Urothelium cell line (cell line): ENCODE measurements around the gene ACD.

ENCODE experiments used
- DNase-seq: peaks from one replicate; pipeline ENCODE4 v3.0.0; 2011; ENCODE audit warnings: low spot score, mixed read lengths
- FAIRE-seq: peaks from 2 replicates; lab custom pipeline; 2011; peaks lifted over from hg19 to GRCh38; lab: Jason Lieb, UNC

The ACD gene

DNA sequence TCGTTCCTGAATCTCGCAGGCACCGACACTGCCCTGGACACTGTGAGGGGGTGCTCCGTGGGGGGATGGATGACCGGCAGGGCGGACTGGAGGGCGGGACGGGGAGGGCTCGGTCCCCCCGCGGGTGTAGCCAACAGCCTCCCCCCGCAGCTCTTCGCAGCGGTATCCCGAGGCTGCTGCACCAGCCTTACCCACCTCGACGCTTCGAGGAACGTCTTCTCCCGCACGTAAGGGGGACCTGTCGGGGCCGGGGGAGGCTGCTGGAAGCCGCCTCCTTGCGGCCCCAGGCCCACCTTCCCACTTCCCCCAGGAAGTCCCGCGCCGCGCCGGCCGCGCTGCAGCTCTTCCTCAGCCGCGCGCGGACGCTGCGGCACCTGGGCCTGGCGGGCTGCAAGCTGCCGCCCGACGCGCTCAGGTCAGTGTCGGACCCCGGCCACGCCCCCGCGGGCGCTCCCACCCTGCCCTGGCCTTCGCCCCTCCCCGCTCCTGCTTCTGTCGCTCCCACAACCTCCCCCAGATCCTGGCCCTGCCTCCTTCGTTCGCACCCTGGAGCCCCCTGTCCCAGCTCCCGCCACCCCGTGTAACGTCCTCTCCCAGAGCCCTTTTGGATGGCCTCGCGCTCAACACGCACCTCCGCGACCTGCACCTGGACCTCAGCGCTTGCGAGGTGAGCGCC lies 11.8 kb downstream of the ACD start:
- FAIRE-seq (no peak), DNase-seq (no peak)

DNA sequence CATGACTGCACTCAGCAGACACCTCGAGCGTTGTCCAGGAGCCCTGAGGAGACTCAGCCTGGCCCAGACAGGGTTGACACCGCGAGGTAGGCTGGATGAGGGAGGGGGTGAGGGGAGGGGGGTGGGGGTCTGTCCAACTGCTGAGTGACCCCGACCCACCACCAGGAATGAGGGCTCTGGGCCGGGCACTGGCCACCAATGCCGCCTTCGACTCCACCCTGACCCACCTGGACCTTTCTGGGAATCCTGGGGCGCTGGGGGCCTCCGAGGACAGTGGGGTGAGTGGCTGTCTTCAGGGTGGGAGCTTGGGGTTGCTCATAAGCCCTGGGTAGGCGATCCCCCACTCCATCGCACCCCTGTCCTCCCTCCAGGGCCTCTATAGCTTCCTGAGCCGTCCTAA lies 12.4 kb downstream of the ACD start:
- no peak for DNase-seq
- no peak for FAIRE-seq

DNA sequence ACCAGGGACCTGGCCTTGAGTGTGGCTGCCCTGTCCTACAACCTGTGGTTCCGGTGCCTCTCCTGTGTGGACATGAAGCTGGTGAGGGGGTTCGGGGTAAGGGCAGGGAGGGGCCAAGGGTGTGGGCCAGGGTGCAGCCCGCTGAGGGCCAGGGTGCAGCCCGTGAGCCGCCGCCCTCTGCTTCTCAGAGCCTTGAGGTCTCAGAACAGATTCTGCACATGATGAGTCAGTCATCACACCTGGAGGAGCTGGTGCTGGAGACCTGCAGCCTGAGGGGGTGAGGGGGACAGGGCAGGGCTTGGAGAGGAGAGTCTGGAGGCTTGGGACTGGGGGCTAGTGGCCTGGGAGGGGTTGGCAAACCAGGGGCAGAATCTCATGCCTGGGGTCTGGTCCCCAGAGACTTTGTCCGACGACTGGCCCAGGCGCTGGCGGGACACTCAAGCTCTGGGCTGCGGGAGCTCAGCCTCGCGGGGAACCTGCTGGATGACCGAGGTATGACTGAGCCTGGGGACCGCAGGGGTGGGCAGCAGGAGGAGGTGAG lies 12.9 kb downstream of the ACD start:
- DNase-seq (no peak), FAIRE-seq (no peak)

DNA sequence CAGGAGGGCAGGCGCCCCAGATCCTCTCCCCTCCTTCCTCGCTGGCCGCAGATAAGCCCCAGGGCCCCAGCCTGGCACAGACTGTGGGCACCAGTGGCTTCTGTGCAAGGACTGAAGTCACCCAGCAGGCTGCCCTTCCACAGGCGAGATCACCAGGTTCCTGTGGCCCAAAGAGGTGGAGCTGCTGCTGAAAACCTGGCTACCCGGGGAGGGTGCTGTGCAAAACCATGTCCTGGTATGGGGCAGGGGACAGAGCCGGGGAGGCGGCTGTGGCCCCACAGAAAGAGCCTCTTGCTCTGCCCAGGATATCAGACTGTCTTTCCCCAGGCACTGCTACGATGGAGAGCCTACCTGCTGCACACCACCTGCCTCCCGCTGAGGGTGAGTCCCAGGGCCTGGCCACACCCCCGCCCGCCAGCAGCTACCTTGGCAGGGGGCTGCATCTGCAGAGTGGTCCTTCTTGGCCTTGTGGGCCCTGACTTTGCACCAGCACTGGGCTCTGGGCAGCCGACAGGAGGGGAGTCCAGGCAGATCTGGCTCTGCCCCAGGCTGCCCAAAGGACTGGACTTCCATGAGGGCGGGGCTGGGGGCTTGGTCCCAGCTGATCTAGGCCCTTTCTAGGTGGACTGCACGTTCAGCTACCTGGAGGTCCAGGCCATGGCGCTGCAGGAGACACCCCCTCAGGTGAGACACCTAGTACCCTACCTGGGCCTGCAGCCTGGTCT lies 14.5 kb downstream of the ACD start:
- no peak for FAIRE-seq
- DNase-seq, result no peak

DNA sequence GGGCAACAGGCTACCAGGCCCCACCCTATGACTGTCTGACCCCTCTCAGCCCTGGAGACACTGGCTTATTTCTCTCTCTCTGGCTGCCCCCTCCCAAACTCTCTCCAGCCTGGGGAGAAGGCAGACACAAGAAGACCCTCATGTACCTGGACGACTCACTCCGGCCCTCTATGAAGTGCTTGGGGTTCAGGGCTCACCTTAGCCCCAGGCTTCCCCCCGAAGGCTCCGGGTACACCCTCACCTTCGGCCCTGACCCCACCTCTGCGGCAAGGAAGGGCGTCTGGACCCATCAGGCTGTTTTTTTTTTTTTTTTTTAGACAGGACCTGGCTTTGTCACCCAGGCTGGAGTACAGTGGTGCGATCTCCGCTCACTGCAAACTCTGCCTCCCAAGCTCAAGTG lies 16.0 kb downstream of the ACD start:
- no peak for FAIRE-seq
- DNase-seq, result no peak

DNA sequence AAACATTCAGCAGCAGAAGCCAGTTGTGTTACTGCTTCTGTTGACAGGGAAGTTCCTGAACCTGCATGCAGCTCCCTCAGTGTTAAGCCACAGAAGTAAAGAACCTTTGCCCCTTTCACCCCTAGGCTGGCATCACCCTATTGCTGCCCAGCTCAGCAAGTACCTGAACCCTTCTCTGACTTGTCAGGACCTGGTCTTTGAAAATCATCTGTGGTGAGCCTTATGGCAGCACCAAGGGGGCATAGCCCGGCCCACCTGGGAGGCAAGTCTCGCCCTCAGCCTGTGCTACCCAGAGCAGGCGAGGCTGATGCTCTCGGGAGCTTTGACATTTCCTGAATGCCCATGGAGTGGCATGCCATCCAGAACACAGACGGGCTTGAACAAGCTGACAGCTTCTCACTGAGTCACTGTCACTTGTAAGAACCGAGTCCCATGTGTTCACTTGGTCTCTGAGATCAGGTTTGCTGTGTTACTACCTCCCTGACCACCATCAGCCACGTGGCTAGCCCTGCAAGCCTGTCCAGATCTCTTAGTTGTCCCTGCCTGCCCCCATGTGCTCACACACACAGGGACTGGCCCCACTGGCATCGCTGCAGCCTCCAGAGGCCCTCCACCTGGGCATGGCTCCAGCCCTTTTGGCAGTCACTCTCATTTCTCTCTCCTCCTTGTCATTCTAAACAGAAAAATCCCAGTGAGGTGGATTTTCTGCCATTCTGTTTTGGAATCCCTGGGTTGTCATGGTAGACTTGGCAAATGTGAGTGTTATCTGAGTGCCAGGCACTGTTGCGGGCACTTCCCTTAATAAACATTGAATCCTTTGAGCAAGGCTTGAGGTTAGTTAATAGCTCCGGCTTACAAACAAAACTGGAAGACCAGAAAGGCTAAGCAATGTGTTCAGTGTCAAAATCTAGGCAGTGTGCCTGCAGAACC lies 18.0 kb downstream of the ACD start:
- FAIRE-seq (no peak), DNase-seq (no peak)

DNA sequence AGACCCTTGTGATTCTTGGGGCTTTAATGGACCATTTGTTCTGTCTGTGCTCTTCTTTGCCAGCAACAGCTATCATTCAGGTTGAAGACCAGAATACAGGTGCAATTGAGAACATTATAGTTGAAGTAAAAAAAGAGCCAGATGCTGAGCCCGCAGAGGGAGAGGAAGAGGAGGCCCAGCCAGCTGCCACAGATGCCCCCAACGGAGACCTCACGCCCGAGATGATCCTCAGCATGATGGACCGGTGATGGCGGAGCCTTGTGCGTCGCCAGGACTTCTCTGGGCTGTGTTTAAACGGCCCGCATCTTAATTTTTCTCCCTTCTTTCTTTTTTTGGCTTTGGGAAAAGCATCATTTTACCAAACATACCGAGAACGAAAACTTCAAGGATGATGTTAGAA lies 22.4 kb downstream of the ACD start:
- DNase-seq (no peak), FAIRE-seq (no peak)

DNA sequence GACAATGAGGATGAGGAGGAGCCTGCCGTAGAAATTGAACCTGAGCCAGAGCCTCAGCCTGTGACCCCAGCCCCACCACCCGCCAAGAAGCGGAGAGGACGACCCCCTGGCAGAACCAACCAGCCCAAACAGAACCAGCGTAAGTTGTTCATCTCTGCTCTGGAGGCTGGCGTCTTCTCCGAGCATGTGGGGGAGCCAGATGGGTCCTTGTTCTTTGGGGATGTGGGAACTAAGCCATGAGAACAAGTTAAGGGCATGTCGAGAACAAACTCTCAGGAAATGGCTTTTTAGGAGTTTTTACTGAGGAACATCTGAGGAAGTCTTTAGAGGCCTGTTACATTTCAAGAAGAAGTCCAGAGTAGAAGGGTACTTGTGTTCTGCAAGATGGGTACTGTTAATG lies 23.3 kb downstream of the ACD start:
- DNase-seq, result no peak
- no peak for FAIRE-seq

DNA sequence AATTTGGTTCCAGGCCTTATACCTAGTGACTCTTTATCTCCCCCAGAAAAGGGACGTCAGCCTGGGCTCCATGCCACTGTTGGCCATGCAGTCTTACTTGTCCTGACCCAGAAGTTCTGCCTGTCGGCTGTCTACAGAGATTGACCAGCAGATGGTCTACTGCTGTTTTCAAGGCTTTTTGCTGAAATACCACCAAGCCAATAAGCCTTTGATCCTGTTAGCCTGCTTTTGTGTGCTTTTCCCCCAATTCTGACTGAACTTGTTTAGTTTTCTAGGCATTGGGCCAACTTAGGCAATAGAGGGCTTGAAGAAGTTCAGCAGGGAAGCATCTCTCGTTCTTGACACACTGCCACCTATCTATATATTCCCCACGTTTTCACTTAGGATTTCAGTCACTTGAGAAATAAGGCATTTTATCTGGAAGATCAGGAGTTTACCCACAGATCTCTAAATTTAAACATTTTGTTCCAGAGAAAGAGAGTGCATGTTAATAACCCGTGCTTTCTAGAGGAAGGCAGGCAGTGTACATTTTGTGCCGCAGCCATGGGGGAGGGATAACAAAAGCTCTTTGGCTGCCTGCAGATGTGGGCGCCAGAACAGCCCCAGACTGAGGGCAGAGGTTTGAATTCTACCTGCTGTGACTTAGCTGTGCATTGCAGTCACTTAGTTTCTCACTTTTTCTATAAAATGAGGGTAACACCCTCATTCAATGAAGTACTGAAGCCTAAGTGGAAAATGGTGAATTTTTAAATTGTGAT lies 27.5 kb downstream of the ACD start:
- DNase-seq (no peak), FAIRE-seq (no peak)

DNA sequence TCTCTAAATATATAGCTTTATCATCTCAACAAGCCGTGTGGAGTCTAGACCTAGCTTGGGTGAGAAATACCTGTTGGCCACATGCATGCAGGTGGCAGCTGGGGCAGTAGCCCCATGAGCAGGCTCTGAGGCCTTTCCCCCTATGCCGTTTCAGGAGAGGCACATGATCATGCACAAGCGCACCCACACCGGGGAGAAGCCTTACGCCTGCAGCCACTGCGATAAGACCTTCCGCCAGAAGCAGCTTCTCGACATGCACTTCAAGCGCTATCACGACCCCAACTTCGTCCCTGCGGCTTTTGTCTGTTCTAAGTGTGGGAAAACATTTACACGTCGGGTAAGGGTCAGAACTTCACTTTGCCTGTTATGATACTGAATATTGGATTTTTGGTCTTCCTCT lies 31.8 kb downstream of the ACD start:
- FAIRE-seq (no peak), DNase-seq (no peak)

DNA sequence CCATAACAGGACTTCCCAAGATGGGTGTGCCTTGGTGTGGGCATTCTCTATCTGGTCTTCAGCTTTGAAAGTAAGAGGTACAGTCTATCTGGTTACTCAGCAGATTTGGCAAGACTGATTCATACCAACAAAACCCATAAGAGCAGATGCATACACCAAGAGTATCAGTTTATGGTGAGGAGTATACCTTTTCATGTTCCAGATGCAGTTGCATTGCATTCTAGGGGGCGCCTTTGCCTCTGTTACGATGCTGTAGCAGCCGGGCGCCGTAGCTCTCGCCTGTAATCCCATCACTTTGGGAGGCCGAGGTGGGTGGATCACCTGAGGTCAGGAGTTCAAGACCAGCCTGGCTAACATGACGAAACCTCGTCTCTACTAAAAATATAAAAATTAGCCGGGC lies 46.3 kb downstream of the ACD start:
- DNase-seq, result no peak
- no peak for FAIRE-seq

DNA sequence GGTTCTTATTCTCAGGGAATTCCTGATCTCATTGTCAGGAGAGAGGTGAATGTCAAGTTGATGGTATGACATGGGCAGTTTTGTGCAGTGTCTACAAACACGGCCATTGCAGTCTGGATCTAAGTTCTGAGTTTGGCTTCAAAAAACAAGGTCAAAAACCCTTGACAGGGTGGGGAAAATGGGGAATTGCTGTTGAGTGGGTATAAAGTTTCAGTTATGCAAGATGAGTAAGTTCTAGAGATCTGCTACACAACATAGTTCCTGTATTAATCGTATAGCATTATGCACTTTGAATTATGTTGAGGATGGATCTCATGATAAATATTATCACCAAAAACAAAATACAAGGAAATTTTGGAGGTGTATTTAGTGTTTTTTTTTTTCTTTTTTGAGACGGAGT lies 51.7 kb downstream of the ACD start:
- FAIRE-seq (no peak), DNase-seq (no peak)
